Measurements from ENCODE around the gene EPHX1. TPM values are rescaled to one million over a fixed set of nuclear protein-coding genes. Genes with fewer than 3 reads are reported as not detected.
"Not testable (repeated sequence)": the region's sequence is repeated elsewhere in the genome, so short reads cannot be mapped to it uniquely, and the experiment has no call there.

Gene EPHX1
- total RNA-seq, 4 donors from 2014 or later = 56.9 to 114 (median 90.6) TPM

DNA sequence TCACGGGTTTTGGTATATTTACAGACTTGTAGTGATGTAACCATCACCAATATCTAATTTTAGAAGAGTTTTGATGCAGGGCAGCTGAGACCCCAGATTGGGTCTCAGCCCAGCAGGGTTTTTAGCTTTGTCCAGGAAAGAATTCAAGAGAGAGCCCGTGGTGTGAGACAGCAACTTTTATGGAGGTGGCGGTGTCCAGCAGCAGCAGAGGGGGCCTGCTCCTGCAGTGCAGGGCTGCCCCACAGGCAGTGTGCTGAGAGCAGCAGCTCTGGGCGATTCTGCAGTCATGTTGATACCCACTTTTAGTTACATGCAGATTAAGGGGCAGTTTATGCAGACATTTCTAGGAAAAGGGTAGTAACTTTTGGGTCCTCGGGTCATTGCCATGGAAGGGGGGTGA lies 1.8 kb upstream of the EPHX1 start:
- Histone ChIP-seq H3K9me3 (no peaks in the 10 kb centered on the region), H3K27ac (no peak overlapping the region), H3K4me3 (no peak overlapping the region), H3K36me3 (no peaks in the 10 kb centered on the region), H3K4me1 (peaks cover 8 to 36% (median 25%) of the 10 kb centered on the region in 4 donors), H3K27me3 (no peaks in the 10 kb centered on the region)
- 72 to 100% methylated on average over 1 to 5 of the region's 5 CpGs for WGBS, 2 donors (ENCODE audit: low coverage in 1 of 2)
- DNase-seq = no peak
- in situ Hi-C loops (cut with MboI; ENCODE audit: low pct_ligation_motif_present in 1 of 4, low pct_unique_long_range_greater_than_20kb in 1 of 4, low sequenced_read_pairs in 3 of 4) (no loop called here), intact Hi-C loops (cut with DNase I; ENCODE audit: low total_unique reads) (no loop called here)
- TF ChIP-seq POLR2AphosphoS5 (IDR thresholded peaks at IDR 0.05) = no peak
- TF ChIP-seq, protein P1, sequence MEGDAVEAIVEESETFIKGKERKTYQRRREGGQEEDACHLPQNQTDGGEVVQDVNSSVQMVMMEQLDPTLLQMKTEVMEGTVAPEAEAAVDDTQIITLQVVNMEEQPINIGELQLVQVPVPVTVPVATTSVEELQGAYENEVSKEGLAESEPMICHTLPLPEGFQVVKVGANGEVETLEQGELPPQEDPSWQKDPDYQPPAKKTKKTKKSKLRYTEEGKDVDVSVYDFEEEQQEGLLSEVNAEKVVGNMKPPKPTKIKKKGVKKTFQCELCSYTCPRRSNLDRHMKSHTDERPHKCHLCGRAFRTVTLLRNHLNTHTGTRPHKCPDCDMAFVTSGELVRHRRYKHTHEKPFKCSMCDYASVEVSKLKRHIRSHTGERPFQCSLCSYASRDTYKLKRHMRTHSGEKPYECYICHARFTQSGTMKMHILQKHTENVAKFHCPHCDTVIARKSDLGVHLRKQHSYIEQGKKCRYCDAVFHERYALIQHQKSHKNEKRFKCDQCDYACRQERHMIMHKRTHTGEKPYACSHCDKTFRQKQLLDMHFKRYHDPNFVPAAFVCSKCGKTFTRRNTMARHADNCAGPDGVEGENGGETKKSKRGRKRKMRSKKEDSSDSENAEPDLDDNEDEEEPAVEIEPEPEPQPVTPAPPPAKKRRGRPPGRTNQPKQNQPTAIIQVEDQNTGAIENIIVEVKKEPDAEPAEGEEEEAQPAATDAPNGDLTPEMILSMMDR (IDR thresholded peaks at IDR 0.05) = no peak
- TF ChIP-seq EP300 (IDR thresholded peaks at IDR 0.05; ENCODE audit: low read depth) = no peak
- TF ChIP-seq POLR2A (IDR thresholded peaks at IDR 0.05) = no peak

DNA sequence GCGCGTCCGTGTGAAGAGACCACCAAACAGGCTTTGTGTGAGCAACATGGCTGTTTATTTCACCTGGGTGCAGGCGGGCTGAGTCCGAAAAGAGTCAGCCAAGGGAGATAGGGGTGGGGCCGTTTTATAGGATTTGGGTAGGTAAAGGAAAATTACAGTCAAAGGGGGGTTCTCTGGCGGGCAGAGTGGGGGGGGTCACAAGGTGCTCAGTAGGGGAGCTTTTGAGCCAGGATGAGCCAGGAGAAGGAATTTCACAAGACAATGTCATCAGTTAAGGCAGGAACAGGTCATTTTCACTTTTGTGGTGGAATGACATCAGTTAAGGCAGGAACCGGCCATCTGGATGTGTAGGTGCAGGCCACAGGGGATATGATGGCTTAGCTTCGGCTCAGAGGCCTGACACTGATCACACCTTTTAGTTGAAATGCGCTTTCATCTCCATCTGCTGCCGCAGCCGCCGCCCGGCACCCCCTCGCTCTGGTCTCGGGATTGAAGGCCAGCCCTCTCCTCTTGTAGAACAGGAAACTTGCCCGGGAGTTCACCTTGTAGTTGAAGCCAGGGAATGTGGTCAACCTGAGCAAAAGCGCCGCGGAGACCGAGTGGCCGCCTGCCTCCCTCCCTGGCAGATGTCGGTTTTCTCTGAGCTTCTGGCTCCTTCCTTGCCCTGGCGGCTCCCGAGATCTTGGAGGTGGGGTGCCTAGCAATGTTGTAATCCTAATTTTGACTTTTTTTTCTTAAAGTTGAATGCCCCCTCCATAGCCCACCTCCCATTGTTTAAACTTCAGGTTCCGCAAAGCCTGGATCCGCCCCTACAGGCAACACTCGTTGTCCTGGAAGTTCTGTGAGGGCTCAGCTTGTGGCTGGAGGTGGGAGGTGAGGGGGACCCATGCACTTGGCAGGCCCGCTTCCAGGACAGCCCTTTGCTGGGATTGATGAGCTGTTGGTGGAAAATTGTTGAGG lies 935 bp downstream of the EPHX1 start:
- Histone ChIP-seq H3K27ac (peak overlapping the region; percentile 87 to 95 (median 90)), H3K4me3 (peak overlapping the region; percentile 41 to 89 (median 75)), H3K4me1 (peaks cover 24 to 55% (median 44%) of the 10 kb centered on the region in 4 donors)
- H3K36me3 ChIP-seq; H3K27me3 ChIP-seq; H3K9me3 ChIP-seq; in situ Hi-C loops (cut with MboI; ENCODE audit: low pct_ligation_motif_present in 1 of 4, low pct_unique_long_range_greater_than_20kb in 1 of 4, low sequenced_read_pairs in 3 of 4): not testable (repeated sequence)
- intact Hi-C loops (cut with DNase I; ENCODE audit: low total_unique reads) = loop anchor here (5.0 kb wide), 1 partner anchor 34 kb away; the partner anchor contains the start of gene SRP9
- DNase-seq = peak; percentile 61
- peak in 2 of 3 donors; percentile 11 to 18 for TF ChIP-seq POLR2AphosphoS5 (IDR thresholded peaks at IDR 0.05)
- 27% methylated on average over 29 of the region's 29 CpGs; no CpG with 5 or more reads in 1 of the 2 donors for WGBS, 2 donors (ENCODE audit: low coverage in 1 of 2)

DNA sequence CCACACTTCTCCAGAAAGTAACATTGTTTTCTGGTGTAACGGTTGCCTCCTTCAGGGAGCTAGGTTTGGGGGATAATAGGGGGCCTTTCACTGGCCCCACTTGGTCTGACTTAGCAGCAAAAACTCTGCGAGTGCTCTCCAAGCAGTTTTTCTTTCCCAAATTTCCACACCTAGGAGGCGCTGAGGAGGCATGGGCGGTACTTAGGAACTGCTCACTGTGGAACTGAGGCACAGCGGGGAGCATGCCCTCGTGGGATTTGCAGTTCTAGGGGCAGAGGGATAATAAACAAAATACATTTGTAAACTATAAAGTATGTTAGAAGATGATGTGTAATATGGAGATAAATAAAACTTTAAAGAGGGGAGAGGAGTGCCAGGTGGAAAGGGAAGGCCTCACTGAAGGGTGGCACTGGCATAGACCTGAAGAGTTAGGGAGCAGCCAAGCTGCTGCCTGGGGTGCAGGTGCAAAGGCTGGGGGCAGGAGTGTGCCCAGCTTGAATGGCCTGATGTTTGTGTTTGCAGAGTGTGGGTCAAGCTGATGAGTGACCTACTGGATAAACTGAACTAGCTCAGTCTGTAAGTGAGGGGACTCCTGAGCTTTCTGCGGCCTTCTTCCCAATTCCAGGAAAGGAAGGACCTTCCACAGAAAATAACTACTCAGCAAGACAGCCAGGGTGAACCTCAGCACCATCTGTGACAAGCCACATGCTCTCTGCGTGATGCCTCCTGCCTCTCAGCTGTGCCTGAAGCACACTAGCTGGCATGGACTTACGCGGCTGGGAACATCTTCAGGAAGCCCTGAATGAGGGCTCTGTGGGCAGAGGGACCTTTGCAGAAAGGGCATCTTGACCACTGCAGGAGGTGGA lies 1.9 kb downstream of the EPHX1 start:
- in situ Hi-C loops (cut with MboI; ENCODE audit: low pct_ligation_motif_present in 1 of 4, low pct_unique_long_range_greater_than_20kb in 1 of 4, low sequenced_read_pairs in 3 of 4) = no loop called here
- Histone ChIP-seq H3K4me1 (peaks cover 34 to 65% (median 52%) of the 10 kb centered on the region in 4 donors), H3K36me3 (no peaks in the 10 kb centered on the region), H3K27me3 (no peaks in the 10 kb centered on the region), H3K9me3 (no peaks in the 10 kb centered on the region), H3K4me3 (peak overlapping the region in 1 of 4 donors; percentile 89), H3K27ac (peak overlapping the region; percentile 87 to 95 (median 90))
- TF ChIP-seq EP300 (IDR thresholded peaks at IDR 0.05; ENCODE audit: low read depth) (no peak), POLR2AphosphoS5 (IDR thresholded peaks at IDR 0.05) (no peak)
- TF ChIP-seq, protein P1 (IDR thresholded peaks at IDR 0.05) = peak in 3 of 5 experiments; percentile 14 to 20 (median 18)
- DNase-seq = peak; percentile 27
- intact Hi-C loops (cut with DNase I; ENCODE audit: low total_unique reads) = loop anchor here (5.0 kb wide), 1 partner anchor 35 kb away; the partner anchor contains the start of gene SRP9
- WGBS, 2 donors (ENCODE audit: low coverage in 1 of 2) = 0 to 76% methylated on average over 1 to 10 of the region's 10 CpGs

DNA sequence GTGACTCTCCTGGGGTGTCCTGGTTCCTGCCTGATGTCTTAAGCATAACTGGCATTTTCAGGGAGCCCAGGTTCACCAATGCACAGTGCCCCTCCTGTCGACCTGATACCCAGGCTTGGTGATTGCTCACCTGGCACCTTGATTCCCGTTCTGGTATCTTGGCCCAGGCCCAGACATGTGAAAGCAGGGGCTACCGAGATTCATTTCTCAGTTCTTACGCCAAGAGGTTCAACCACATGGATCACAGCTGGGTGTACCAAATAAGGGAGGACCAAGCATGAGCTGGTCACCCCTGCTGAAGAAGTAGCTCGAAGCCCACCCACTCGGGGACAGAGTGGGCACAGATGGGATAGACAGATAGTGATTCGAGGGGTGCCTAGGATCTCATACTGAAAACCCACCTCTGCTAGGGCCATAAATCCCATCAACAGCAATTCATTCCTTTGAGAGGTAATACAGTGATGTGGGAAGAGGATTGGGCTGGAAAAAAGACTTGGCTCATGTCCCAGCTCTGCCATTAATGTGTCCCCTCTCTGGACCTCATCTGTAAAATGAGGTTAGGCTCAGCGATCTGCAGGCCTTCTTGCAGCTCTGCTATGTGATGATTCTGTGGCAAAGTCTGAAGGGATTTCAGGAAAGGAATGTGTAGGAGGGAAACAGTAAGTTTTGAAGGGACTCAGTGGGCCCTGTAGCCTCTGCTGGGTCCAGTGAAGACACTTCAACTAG lies 2.7 kb downstream of the EPHX1 start:
- Histone ChIP-seq H3K36me3 (no peaks in the 10 kb centered on the region), H3K27ac (peak overlapping the region; percentile 76 to 95 (median 88)), H3K4me3 (no peak overlapping the region), H3K27me3 (no peaks in the 10 kb centered on the region), H3K9me3 (no peaks in the 10 kb centered on the region), H3K4me1 (peaks cover 42 to 73% (median 60%) of the 10 kb centered on the region in 4 donors)
- intact Hi-C loops (cut with DNase I; ENCODE audit: low total_unique reads) = loop anchor here (5.0 kb wide), 1 partner anchor 35 kb away; the partner anchor contains the start of gene SRP9
- TF ChIP-seq, protein P1 (IDR thresholded peaks at IDR 0.05) = no peak
- TF ChIP-seq EP300 (IDR thresholded peaks at IDR 0.05; ENCODE audit: low read depth) = no peak
- TF ChIP-seq POLR2AphosphoS5 (IDR thresholded peaks at IDR 0.05) = no peak
- no peak for TF ChIP-seq POLR2A (IDR thresholded peaks at IDR 0.05)
- WGBS, 2 donors (ENCODE audit: low coverage in 1 of 2) = 76% methylated on average over 8 of the region's 8 CpGs; no CpG with 5 or more reads in 1 of the 2 donors
- in situ Hi-C loops (cut with MboI; ENCODE audit: low pct_ligation_motif_present in 1 of 4, low pct_unique_long_range_greater_than_20kb in 1 of 4, low sequenced_read_pairs in 3 of 4) = no loop called here
- no peak for DNase-seq

Data from transverse colon (tissue), 4 donors.